Islet of Langerhans (tissue), 1 donor: Measurements from ENCODE around the gene APBB2.
"Not testable (repeated sequence)": the region's sequence is repeated elsewhere in the genome, so short reads cannot be mapped to it uniquely, and the experiment has no call there.

Experiments used
- FAIRE-seq: peaks from one replicate; lab custom pipeline; 2011; peaks lifted over from hg19 to GRCh38; lab: Jason Lieb, UNC

Gene APBB2

DNA sequence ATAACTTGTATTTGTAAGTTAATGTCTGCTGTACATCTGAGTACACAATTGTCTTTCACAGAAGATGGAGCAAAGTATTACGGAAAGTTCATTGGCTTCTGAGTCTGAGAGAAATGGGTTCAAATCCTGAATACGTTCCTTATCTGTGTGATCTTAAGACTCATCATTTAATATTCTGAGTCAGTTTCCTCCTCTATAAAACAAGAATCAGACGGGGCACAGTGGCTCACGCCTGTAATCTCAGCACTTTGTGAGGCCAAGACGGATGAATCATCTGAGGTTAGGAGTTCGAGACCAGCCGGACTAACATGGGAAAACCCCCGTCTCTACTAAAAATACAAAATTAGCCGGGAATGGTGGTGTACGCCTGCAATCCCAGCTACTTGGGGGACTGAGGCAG, 57.8 kb downstream of the APBB2 start:
- FAIRE-seq: no peak

- peak; percentile 95 for FAIRE-seq
Observed at GRCh38 chr4:41155194-41155830, 59.0 kb downstream of the APBB2 start.

GRCh38 chr4:41154814-41155177, 59.5 kb downstream of the APBB2 start:
- no peak for FAIRE-seq

- no peak for FAIRE-seq
Observed at GRCh38 chr4:41154010-41154813, 60.1 kb downstream of the APBB2 start.

DNA sequence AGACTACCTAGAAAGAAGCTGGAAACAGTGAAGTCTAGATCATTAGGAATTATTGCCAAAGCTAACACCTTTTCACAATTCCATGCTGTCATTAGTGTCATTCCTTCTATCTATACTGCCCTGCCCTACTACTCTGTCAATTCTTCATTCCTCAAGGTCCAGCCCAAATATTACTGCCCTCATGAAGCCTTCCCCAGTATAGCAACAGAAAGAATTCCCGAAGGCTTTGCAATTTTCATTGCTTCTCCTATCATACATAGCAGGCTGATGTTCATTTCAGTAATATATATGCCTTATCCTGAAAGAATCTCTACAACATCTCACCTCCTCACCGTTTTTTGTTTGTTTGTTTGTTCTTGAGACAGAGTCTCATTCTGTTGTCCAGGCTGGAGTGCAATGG, 63.9 kb downstream of the APBB2 start:
- no peak for FAIRE-seq

DNA sequence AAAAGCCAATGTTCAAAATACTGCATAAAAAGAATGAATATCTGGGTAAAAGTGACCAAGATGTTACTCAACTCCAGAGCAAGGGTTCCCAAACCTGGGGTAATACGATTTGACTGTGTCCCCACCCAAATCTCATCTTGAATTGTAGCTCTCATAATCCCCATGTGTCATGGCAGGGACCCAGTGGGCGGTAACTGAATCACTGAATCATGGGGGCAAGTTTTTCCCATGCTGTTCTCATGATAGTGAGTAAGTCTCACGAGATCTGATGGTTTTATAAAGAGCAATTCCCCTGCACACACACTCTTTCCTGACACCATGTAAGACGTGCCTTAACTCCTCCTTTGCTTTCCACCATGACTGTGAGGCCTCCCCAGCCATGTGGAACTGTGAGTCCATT, 64.8 kb downstream of the APBB2 start:
- FAIRE-seq: not testable (repeated sequence)

- FAIRE-seq: no peak
Observed at GRCh38 chr4:41148931-41149330, 65.4 kb downstream of the APBB2 start.

DNA sequence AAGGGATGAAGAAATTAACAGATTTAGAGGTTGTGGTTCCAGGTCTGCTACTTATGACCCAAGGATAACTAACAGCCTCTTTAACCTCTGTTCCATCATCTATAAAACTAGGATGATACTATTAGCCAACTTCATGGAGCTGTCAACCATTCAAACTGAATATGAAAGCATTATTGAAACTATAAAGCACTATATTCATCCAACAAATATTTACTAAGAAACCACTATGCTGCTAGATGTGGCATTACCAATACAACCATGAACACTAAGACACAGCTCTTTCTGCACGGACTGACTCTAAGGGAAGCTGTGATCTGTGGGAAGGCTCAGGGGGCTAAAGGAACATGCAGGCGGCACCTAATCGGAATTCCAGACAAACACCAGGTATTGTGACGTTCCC, 66.0 kb downstream of the APBB2 start:
- FAIRE-seq: no peak

DNA sequence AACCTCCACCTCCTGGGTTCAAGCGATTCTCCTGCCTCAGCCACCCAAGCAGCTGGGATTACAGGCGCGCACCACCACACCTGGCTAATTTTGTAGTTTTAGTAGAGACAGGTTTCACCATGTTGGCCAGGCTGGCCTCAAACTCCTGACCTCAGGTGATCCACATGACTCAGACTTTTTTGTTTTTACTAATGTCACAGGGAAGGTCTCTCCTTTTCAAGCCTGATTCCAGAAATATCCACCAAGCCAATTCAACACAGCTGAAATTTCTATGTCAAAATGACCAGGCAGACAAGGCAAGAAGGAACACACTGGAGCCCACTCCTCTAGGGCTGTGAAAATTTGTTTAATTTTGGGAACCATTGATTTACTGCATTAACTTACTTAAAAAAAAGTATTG, 66.8 kb downstream of the APBB2 start:
- FAIRE-seq: not testable (repeated sequence)

GRCh38 chr4:41146716-41147506, 67.4 kb downstream of the APBB2 start:
- FAIRE-seq: no peak

DNA sequence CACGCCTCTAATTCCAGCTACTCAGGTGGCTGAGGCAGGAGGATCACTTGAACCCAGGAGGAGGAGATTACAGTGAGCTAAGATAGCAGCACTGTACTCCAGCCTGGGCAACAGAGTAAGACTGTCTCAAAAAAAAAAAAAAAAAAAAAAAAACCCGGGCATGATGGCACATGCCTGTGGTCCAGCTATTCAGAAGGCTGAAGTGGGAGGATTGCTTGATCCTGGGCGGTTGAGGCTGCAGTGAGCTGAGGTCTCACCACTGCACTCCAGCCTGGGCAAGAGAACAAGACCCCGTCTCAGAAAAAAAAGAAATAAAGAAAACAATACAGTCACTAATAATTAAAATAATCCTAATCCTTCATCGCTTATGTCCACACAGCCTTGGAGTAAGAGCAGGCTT, 68.1 kb downstream of the APBB2 start:
- FAIRE-seq: no peak

DNA sequence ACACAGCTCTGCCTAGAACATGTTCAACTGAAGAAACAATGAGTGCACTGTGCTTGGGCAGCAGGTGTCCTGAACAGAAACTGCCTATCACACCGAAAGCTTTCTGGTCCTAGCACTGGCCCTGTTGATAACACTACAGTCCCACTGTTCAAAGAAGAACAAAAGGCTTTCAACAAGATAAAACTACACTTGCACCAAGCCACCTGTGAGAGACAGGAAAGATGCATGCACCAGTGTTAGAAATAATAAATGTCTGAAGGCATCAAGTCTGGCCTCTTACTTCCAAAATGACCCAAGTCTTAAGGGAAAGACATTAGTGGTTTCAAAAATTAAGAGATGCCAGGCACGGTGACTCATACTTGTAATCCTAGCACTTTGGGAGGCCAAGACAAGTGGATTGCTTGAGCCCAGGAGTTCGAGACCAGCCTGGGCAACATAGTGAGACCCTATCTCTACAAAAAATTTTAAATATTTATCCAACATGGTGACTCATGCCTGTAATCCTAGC, 68.7 kb downstream of the APBB2 start:
- no peak for FAIRE-seq

DNA sequence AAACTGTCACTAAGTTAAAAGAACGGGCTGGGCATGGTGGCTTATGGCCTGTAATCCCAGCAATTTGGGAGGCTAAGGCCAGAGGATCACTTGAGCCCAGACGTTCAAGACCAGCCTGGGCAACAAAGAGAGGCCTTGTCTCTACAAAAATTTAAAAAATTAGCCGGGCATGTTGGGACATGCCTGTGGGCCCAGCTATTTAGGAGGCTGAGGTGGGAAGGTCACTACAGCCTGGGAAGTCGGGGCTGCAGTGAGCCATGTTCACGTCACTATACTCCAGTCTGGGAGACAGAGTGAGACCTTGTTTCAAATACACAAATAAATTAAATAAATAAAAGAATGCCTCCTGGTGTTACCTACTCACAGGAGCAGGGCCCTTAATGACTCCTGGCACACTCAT, 69.5 kb downstream of the APBB2 start:
- FAIRE-seq: no peak

- FAIRE-seq: no peak
Observed at GRCh38 chr4:41144040-41144379, 70.3 kb downstream of the APBB2 start.

DNA sequence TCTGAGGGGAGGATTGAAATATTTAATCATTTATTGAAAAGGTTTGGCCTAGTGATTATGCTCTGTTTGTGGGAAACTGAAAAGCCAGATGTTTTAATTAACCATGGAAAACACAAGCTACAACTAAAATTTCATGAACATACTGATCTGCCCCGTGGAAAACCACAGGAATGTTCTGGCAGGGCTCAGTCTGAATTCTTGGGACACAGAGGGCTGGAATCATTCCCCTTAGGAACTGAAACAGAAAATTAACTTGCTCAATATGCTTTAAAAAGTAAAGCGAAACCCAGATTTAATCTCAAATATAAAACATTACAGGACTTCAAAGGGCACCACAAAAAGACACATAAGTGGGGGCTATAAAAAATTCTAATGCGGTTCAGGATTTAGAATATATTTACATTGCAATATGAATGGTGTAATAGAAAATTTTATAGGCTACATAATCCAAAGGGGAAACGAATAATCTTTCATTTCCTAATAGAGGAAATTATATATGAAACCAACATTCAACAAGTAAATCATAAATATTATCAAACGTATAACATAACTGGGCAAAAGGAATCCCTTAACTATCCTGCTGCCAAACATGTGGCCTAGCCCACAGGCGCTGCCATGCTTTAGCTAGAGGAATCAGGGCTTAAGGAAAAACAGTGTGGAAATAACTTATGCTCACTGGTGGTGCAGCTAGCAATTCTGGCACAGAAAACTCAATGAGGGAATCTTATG, 70.9 kb downstream of the APBB2 start:
- FAIRE-seq: no peak

GRCh38 chr4:41142376-41143310, 71.7 kb downstream of the APBB2 start:
- no peak for FAIRE-seq

DNA sequence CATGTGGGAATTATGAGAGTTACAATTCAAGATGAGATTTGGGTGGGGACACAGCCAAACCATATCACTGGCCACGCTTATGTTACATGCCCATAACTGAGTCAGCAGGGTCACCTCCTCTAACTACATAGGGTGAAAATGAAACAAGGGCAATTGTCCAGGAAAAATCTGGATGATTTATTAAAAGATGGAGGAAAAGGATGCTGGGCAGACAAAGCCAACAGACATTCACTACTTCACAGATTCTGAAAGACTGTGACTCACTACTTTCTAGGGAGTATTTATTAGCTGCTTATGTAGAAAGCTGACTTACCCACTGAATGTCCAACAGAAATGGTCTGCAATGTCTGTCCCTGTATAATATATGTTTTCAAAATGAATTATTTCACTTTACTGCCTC, 72.4 kb downstream of the APBB2 start:
- FAIRE-seq: no peak

GRCh38 chr4:41140410-41140809, 73.9 kb downstream of the APBB2 start:
- FAIRE-seq: no peak

DNA sequence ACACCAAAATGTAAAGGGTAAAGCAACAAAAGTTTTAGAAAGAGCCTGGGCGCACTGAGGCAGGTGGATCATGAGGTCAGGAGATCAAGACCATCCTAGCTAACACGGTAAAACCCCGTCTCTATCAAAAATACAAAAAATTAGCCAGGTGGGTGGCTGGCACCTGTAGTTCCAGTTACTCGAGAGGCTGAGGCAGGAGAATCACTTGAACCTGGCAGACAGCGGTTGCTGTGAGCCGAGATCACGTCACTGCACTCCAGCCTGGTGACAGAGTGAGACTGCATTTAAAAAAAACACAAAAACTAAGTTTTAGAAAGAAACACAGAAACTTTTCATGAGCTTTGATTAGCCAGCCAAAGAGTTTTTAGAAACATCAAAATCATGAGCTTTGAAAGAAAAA, 76.5 kb downstream of the APBB2 start:
- FAIRE-seq: no peak

- no peak for FAIRE-seq
Observed at GRCh38 chr4:41136456-41136855, 77.9 kb downstream of the APBB2 start.

DNA sequence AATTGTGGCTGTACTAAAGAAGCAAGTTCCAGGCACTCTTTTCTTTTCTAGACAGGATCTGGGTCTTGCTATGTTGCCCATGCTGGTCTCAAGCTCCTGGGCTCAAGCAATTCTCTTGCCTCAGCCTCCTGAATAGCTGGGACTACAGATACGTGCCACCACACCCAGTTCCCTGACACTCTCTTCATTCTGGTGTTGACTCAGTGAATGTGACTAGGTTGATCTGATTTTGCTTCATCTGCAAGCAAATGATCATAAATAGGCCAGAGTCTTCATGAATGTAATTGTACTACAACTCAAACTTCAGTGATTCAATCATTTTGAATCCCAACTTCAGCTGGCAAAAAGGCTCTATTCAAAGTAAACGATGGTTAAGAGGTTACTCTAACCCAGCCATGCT, 78.5 kb downstream of the APBB2 start:
- peak; percentile 17 for FAIRE-seq
